NCI-H1048 (cell line): Measurements from ENCODE around the gene RABL6.
A peak's percentile ranks its signal among the peaks of the same experiment; 100 is the strongest.
"Not testable (repeated sequence)": the region's sequence is repeated elsewhere in the genome, so short reads cannot be mapped to it uniquely, and the experiment has no call there.

Source experiments
- DNase-seq: peaks from one replicate; lab custom pipeline; 2025; lab: John Stamatoyannopoulos, UW

RABL6 gene

GRCh38 chr9:136776947-136777346, 30.8 kb upstream of the RABL6 start:
- no peak for DNase-seq

GRCh38 chr9:136777359-136777758, 30.4 kb upstream of the RABL6 start:
- no peak for DNase-seq

- DNase-seq: no peak
Observed at GRCh38 chr9:136779808-136780207, 27.9 kb upstream of the RABL6 start.

GRCh38 chr9:136782452-136782851, 25.3 kb upstream of the RABL6 start:
- DNase-seq: no peak

GRCh38 chr9:136784249-136784996, 23.3 kb upstream of the RABL6 start:
- DNase-seq: no peak

GRCh38 chr9:136784997-136785361, 22.8 kb upstream of the RABL6 start:
- no peak for DNase-seq

- DNase-seq: not testable (repeated sequence)
Observed at GRCh38 chr9:136785565-136786355, 22.0 kb upstream of the RABL6 start.

- no peak for DNase-seq
Observed at GRCh38 chr9:136786451-136786850, 21.3 kb upstream of the RABL6 start.

GRCh38 chr9:136786983-136787382, 20.8 kb upstream of the RABL6 start:
- DNase-seq: not testable (repeated sequence)

- DNase-seq: no peak
Observed at GRCh38 chr9:136787690-136788400, 19.9 kb upstream of the RABL6 start.

- DNase-seq: not testable (repeated sequence)
Observed at GRCh38 chr9:136788644-136789522, 18.9 kb upstream of the RABL6 start.

- DNase-seq: no peak
Observed at GRCh38 chr9:136789523-136789937, 18.2 kb upstream of the RABL6 start.

- peak; percentile 99 for DNase-seq
Observed at GRCh38 chr9:136790640-136791515, 16.9 kb upstream of the RABL6 start, which contains the start of gene TMEM141. TSS of gene TMEM141 (plus strand) at chr9:136791344. CDS start at chr9:136791371, 27 bp downstream.

- DNase-seq: peak; percentile 62
Observed at GRCh38 chr9:136791516-136792276, 16.1 kb upstream of the RABL6 start.

- DNase-seq: no peak
Observed at GRCh38 chr9:136792321-136793085, 15.2 kb upstream of the RABL6 start.

GRCh38 chr9:136793086-136793946, 14.4 kb upstream of the RABL6 start:
- DNase-seq: no peak

- no peak for DNase-seq
Observed at GRCh38 chr9:136794281-136794999, 13.3 kb upstream of the RABL6 start.
